Smooth muscle cell (in vitro differentiated cells): ENCODE measurements around the gene PTPRN2. TPM values are rescaled to one million over a fixed set of nuclear protein-coding genes. Genes with fewer than 3 reads are reported as not detected.

ENCODE experiments used
- DNase-seq: peaks from one replicate; lab custom pipeline; 2025; ENCODE audit not compliant: unreplicated experiment; lab: John Stamatoyannopoulos, UW
- H2AFZ ChIP-seq: fragments of 200-600 bp; sonication (generic); 2 replicates; pipeline ENCODE4 v1.6.0; 2016; ENCODE audit warnings: antibody characterized with exemption, low read depth, mild to moderate bottlenecking
- H3F3A ChIP-seq: fragments of 200-600 bp; sonication (generic); 2 replicates; pipeline ENCODE4 v1.6.0; 2017; ENCODE audit warnings: antibody characterized with exemption, low read depth
- H3K27ac ChIP-seq: fragments of 200-600 bp; sonication (generic); 2 replicates; pipeline ENCODE4 v1.5.1; 2016; ENCODE audit warnings: low read depth, mild to moderate bottlenecking
- H3K27me3 ChIP-seq: fragments of 200-600 bp; sonication (generic); 2 replicates; pipeline ENCODE4 v1.6.1; 2016; ENCODE audit warnings: low read depth, mild to moderate bottlenecking
- H3K36me3 ChIP-seq: fragments of 200-600 bp; sonication (generic); 2 replicates; pipeline ENCODE4 v1.5.1; 2016; ENCODE audit warnings: low read depth
- H3K4me1 ChIP-seq: fragments of 200-600 bp; sonication (generic); 2 replicates; pipeline ENCODE4 v1.5.1; 2016; ENCODE audit warnings: low read depth
- H3K4me2 ChIP-seq: fragments of 200-600 bp; sonication (generic); 2 replicates; pipeline ENCODE4 v1.6.0; 2016; ENCODE audit warnings: mild to moderate bottlenecking
- H3K4me3 ChIP-seq: fragments of 200-600 bp; sonication (generic); 2 replicates; pipeline ENCODE4 v1.5.1; 2016; ENCODE audit warnings: mild to moderate bottlenecking
- H3K79me2 ChIP-seq: fragments of 200-600 bp; sonication (generic); 2 replicates; pipeline ENCODE4 v1.6.0; 2016; ENCODE audit warnings: low read depth, mild to moderate bottlenecking
- H3K9ac ChIP-seq: fragments of 200-600 bp; sonication (generic); 2 replicates; pipeline ENCODE4 v1.6.0; 2016; ENCODE audit warnings: low read depth
- H3K9me3 ChIP-seq: fragments of 200-600 bp; sonication (generic); replicated peaks from 2 replicates; pipeline ENCODE4 v1.5.1; 2016; ENCODE audit warnings: low read depth
- H4K20me1 ChIP-seq: fragments of 200-600 bp; sonication (generic); 2 replicates; pipeline ENCODE4 v1.6.0; 2016; ENCODE audit warnings: low read depth
- WGBS: methylation state at CpG from one replicate; pipeline ENCODE4 v1.1.7; 2016; ENCODE audit warnings: low lambda C conversion rate; 5-methylcytosine and 5-hydroxymethylcytosine counted together
- polyA plus RNA-seq: library from polyadenylated mRNA; unstranded; fragments of >200 nt; fragmentation: Nextera tagmentation; extraction: Ambion mirVana; gene quantifications from 2 replicates; pipeline ENCODE4 v1.2.1, GENCODE V29; 2016
- total RNA-seq: library from RNA; depleted of rRNA; stranded (reverse); fragments of >200 nt; gene quantifications from 2 replicates; pipeline ENCODE4 v1.2.3, GENCODE V29; 2014
- TF ChIP-seq, protein P1 (sequence below): fragments of 200-600 bp; sonication (generic); IDR thresholded peaks from 2 replicates; pipeline ENCODE4 v1.5.1; 2017; ENCODE audit warnings: borderline replicate concordance, mild to moderate bottlenecking, antibody characterized with exemption; ENCODE audit not compliant: insufficient read depth, poor library complexity, severe bottlenecking

Gene PTPRN2
- total and polyA plus RNA-seq, 2 experiments from 2014 or later, result 0.09 to 0.87 TPM

DNA sequence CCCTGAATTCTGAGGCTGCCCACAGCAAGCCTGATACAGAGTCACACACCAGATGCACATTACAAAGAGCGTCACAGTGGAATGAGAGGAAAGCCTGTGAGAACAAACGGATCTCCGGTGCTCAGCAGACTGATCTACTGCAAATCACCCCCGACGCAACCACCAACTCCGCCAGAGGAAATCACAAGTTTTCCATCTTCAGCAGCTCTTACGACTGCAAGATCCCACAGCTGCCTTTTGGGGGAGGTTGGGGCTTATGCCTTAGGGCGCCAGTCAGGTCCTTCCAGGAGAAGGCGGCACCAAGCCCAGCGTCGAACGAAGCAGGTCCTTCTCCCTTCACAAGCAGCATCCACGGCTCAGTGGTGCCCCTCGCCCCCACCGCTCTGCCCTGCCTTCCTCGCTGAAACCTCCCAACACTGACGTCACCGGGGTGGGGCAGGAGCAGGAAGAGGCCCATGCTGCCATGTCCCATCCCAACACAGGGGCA lies 32.5 kb downstream of the PTPRN2 start:
- Histone ChIP-seq H2AFZ (no peak overlapping the region), H3K79me2 (no peaks in the 10 kb centered on the region), H3K4me2 (no peak overlapping the region), H3K4me1 (peaks cover 5% of the 10 kb centered on the region), H3K27ac (no peak overlapping the region), H3K9me3 (no peaks in the 10 kb centered on the region), H4K20me1 (no peaks in the 10 kb centered on the region), H3K36me3 (no peaks in the 10 kb centered on the region), H3K9ac (no peak overlapping the region), H3K4me3 (no peak overlapping the region), H3F3A (no peaks in the 10 kb centered on the region), H3K27me3 (no peaks in the 10 kb centered on the region)
- 92% methylated on average over 18 of the region's 18 CpGs for WGBS
- DNase-seq, result no peak
- TF ChIP-seq, protein P1, sequence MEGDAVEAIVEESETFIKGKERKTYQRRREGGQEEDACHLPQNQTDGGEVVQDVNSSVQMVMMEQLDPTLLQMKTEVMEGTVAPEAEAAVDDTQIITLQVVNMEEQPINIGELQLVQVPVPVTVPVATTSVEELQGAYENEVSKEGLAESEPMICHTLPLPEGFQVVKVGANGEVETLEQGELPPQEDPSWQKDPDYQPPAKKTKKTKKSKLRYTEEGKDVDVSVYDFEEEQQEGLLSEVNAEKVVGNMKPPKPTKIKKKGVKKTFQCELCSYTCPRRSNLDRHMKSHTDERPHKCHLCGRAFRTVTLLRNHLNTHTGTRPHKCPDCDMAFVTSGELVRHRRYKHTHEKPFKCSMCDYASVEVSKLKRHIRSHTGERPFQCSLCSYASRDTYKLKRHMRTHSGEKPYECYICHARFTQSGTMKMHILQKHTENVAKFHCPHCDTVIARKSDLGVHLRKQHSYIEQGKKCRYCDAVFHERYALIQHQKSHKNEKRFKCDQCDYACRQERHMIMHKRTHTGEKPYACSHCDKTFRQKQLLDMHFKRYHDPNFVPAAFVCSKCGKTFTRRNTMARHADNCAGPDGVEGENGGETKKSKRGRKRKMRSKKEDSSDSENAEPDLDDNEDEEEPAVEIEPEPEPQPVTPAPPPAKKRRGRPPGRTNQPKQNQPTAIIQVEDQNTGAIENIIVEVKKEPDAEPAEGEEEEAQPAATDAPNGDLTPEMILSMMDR, result no peak

DNA sequence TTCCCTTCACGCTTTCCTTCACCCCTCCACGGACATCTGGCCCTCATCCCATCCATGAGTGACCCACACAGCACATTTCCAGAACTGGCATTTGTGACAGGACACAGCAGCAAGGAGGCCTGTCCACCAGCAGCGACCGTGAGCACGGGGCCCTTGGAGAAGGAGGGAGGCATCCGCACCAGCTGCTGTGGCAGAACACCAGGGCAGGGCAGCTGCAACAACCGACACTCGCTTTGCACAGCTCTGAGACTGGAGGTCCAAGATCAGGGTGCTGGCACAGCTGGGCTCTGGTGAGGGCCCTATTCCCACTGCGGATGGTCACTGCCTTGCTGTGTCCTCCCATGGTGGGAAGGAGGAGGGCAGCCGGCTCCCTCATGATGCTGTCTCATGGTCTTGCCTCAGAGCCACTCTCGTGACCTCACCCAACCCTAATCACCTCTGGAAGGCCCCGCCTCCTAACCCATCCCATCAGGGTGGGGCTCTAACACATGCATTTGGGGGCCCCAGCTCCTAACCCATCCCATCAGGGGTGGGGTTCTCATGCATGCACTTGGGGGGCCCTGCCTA lies 36.7 kb downstream of the PTPRN2 start:
- no peak overlapping the region for H3K4me3 ChIP-seq
- no peaks in the 10 kb centered on the region for H3K79me2 ChIP-seq
- H3K9me3 ChIP-seq, result no peaks in the 10 kb centered on the region
- no peak overlapping the region for H3K4me2 ChIP-seq
- no peak overlapping the region for H3K27ac ChIP-seq
- H3F3A ChIP-seq, result no peaks in the 10 kb centered on the region
- H3K27me3 ChIP-seq, result no peaks in the 10 kb centered on the region
- no peak for DNase-seq
- 89% methylated on average over 12 of the region's 12 CpGs for WGBS
- H3K9ac ChIP-seq, result no peak overlapping the region
- TF ChIP-seq, protein P1, result no peak
- H3K4me1 ChIP-seq, result peaks cover 7% of the 10 kb centered on the region
- no peaks in the 10 kb centered on the region for H3K36me3 ChIP-seq
- no peaks in the 10 kb centered on the region for H4K20me1 ChIP-seq
- no peak overlapping the region for H2AFZ ChIP-seq

DNA sequence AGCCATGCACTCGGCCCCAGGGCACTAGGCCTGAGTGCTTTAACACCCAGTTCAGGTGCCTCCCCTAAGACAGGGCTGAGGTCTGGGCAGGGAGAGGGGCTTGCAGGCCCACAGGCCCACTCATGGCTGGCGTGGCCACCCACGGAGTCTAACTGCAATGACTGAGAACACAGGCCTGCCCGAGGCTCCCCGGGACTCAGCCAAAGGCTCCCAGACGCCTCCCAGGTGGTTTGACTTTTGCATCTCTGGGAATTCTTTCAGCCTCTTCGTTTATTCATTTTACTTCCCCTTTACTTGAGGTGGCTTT lies 37.3 kb downstream of the PTPRN2 start:
- WGBS, result 76% methylated on average over 7 of the region's 7 CpGs
- H3K4me3 ChIP-seq, result no peak overlapping the region

More for the DNA sequence above, 37.3 kb downstream of the PTPRN2 start:
- H3K27ac ChIP-seq, result no peak overlapping the region
- TF ChIP-seq, protein P1, result no peak
- H3K79me2 ChIP-seq, result no peaks in the 10 kb centered on the region
- H3K4me2 ChIP-seq, result no peak overlapping the region
- H3K36me3 ChIP-seq, result no peaks in the 10 kb centered on the region
- H3K9me3 ChIP-seq, result no peaks in the 10 kb centered on the region
- H3K9ac ChIP-seq, result no peak overlapping the region
- no peaks in the 10 kb centered on the region for H3K27me3 ChIP-seq
- H3F3A ChIP-seq, result no peaks in the 10 kb centered on the region
- H3K4me1 ChIP-seq, result peaks cover 7% of the 10 kb centered on the region
- H4K20me1 ChIP-seq, result no peaks in the 10 kb centered on the region
- no peak for DNase-seq
- no peak overlapping the region for H2AFZ ChIP-seq
